Dendritic cell treated with granulocyte-macrophage colony-stimulating factor and Interleukin-4, amounts not matched to agents 40 ng/mL and 50 ng/mL, for 4 days (primary cell): ENCODE measurements around the gene DDX31.

Source experiments
- H3K27ac Mint-ChIP-seq: one replicate; pipeline ENCODE4 v1.8.0; 2022; ENCODE audit warnings: mild to moderate bottlenecking, mixed read lengths
- H3K27me3 Mint-ChIP-seq: one replicate; pipeline ENCODE4 v1.8.0; 2022; ENCODE audit warnings: mild to moderate bottlenecking, mixed read lengths
- H3K36me3 Mint-ChIP-seq: one replicate; pipeline ENCODE4 v1.8.0; 2022; ENCODE audit warnings: low read depth, mixed read lengths
- H3K4me1 Mint-ChIP-seq: one replicate; pipeline ENCODE4 v1.8.0; 2022; ENCODE audit warnings: low read depth, mixed read lengths
- H3K4me3 Mint-ChIP-seq: one replicate; pipeline ENCODE4 v1.8.0; 2022; ENCODE audit warnings: mild to moderate bottlenecking, moderate library complexity, mixed read lengths
- H3K9me3 Mint-ChIP-seq: one replicate; pipeline ENCODE4 v1.8.0; 2022; ENCODE audit warnings: mixed read lengths
- intact Hi-C: fragments of 100-400 bp; cut with micrococcal nuclease; formaldehyde crosslinking; loops from one replicate; pipeline ENCODE4 v1.15.0; 2022

Gene DDX31

GRCh38 chr9:132591751-132592314 is 78.0 kb downstream of the DDX31 start:
- H3K27ac Mint-ChIP-seq = no peak overlapping the region
- H3K27me3 Mint-ChIP-seq = peaks cover 57% of the 10 kb centered on the region
- peaks cover 28% of the 10 kb centered on the region for H3K36me3 Mint-ChIP-seq
- intact Hi-C loops = no loop called here
- peaks cover 19% of the 10 kb centered on the region for H3K4me1 Mint-ChIP-seq
- no peaks in the 10 kb centered on the region for H3K9me3 Mint-ChIP-seq
- H3K4me3 Mint-ChIP-seq = no peak overlapping the region

GRCh38 chr9:132591244-132591643 is 78.5 kb downstream of the DDX31 start:
- H3K36me3 Mint-ChIP-seq = peaks cover 22% of the 10 kb centered on the region
- H3K4me1 Mint-ChIP-seq = peaks cover 13% of the 10 kb centered on the region
- no peak overlapping the region for H3K27ac Mint-ChIP-seq
- intact Hi-C loops = no loop called here
- H3K27me3 Mint-ChIP-seq = peaks cover 63% of the 10 kb centered on the region
- H3K9me3 Mint-ChIP-seq = no peaks in the 10 kb centered on the region
- no peak overlapping the region for H3K4me3 Mint-ChIP-seq

GRCh38 chr9:132590318-132591182 is 79.2 kb downstream of the DDX31 start:
- Mint-ChIP-seq H3K27ac (no peak overlapping the region), H3K4me3 (no peak overlapping the region), H3K27me3 (peaks cover 70% of the 10 kb centered on the region), H3K9me3 (no peaks in the 10 kb centered on the region), H3K36me3 (peaks cover 20% of the 10 kb centered on the region), H3K4me1 (peaks cover 9% of the 10 kb centered on the region)
- intact Hi-C loops = no loop called here

GRCh38 chr9:132590037-132590317 is 79.8 kb downstream of the DDX31 start:
- Mint-ChIP-seq H3K4me3 (no peak overlapping the region), H3K27ac (no peak overlapping the region), H3K9me3 (no peaks in the 10 kb centered on the region), H3K27me3 (peaks cover 76% of the 10 kb centered on the region), H3K4me1 (peaks cover 9% of the 10 kb centered on the region), H3K36me3 (peaks cover 18% of the 10 kb centered on the region)
- intact Hi-C loops = no loop called here

- H3K36me3 Mint-ChIP-seq = peaks cover 12% of the 10 kb centered on the region
- H3K27ac Mint-ChIP-seq = no peak overlapping the region
- H3K4me1 Mint-ChIP-seq = peaks cover 9% of the 10 kb centered on the region
- H3K27me3 Mint-ChIP-seq = peaks cover 82% of the 10 kb centered on the region
- no peak overlapping the region for H3K4me3 Mint-ChIP-seq
- intact Hi-C loops = no loop called here
- no peaks in the 10 kb centered on the region for H3K9me3 Mint-ChIP-seq
Observed at GRCh38 chr9:132589148-132590036, 80.4 kb downstream of the DDX31 start.

GRCh38 chr9:132588501-132589147 is 81.2 kb downstream of the DDX31 start:
- H3K36me3 Mint-ChIP-seq = peaks cover 4% of the 10 kb centered on the region
- H3K4me3 Mint-ChIP-seq = no peak overlapping the region

GRCh38 chr9:132588098-132588497 is 81.7 kb downstream of the DDX31 start:
- H3K27ac Mint-ChIP-seq = no peak overlapping the region
- H3K4me1 Mint-ChIP-seq = peaks cover 9% of the 10 kb centered on the region
- peaks cover 93% of the 10 kb centered on the region for H3K27me3 Mint-ChIP-seq
- H3K9me3 Mint-ChIP-seq = no peaks in the 10 kb centered on the region
- no peaks in the 10 kb centered on the region for H3K36me3 Mint-ChIP-seq
- H3K4me3 Mint-ChIP-seq = no peak overlapping the region
- intact Hi-C loops = no loop called here

More at GRCh38 chr9:132588501-132589147, 81.2 kb downstream of the DDX31 start:
- intact Hi-C loops = no loop called here
- Mint-ChIP-seq H3K4me1 (peaks cover 9% of the 10 kb centered on the region), H3K27ac (no peak overlapping the region), H3K27me3 (peaks cover 89% of the 10 kb centered on the region), H3K9me3 (no peaks in the 10 kb centered on the region)

GRCh38 chr9:132587592-132587955 is 82.2 kb downstream of the DDX31 start:
- H3K4me1 Mint-ChIP-seq = peaks cover 9% of the 10 kb centered on the region
- intact Hi-C loops = no loop called here
- no peaks in the 10 kb centered on the region for H3K9me3 Mint-ChIP-seq
- peaks cover 96% of the 10 kb centered on the region for H3K27me3 Mint-ChIP-seq
- H3K27ac Mint-ChIP-seq = no peak overlapping the region
- H3K36me3 Mint-ChIP-seq = no peaks in the 10 kb centered on the region
- no peak overlapping the region for H3K4me3 Mint-ChIP-seq

GRCh38 chr9:132586830-132587591 is 82.8 kb downstream of the DDX31 start:
- H3K27me3 Mint-ChIP-seq = peaks cover 95% of the 10 kb centered on the region
- H3K4me1 Mint-ChIP-seq = peaks cover 10% of the 10 kb centered on the region
- H3K4me3 Mint-ChIP-seq = no peak overlapping the region
- no peaks in the 10 kb centered on the region for H3K36me3 Mint-ChIP-seq
- H3K9me3 Mint-ChIP-seq = no peaks in the 10 kb centered on the region
- intact Hi-C loops = no loop called here
- no peak overlapping the region for H3K27ac Mint-ChIP-seq

- intact Hi-C loops = no loop called here
- Mint-ChIP-seq H3K27ac (no peak overlapping the region), H3K4me1 (peaks cover 18% of the 10 kb centered on the region), H3K27me3 (peaks cover 95% of the 10 kb centered on the region), H3K9me3 (no peaks in the 10 kb centered on the region), H3K36me3 (no peaks in the 10 kb centered on the region), H3K4me3 (no peak overlapping the region)
Observed at GRCh38 chr9:132585954-132586829, 83.6 kb downstream of the DDX31 start.

GRCh38 chr9:132584601-132585560 is 84.9 kb downstream of the DDX31 start:
- Mint-ChIP-seq H3K9me3 (no peaks in the 10 kb centered on the region), H3K4me3 (no peak overlapping the region), H3K4me1 (peaks cover 15% of the 10 kb centered on the region), H3K27ac (no peak overlapping the region), H3K36me3 (no peaks in the 10 kb centered on the region), H3K27me3 (peaks cover 96% of the 10 kb centered on the region)
- intact Hi-C loops = no loop called here
